Endothelial cell of umbilical vein (primary cell): ENCODE results near the gene OR52K1. TPM values are rescaled to one million over a fixed set of nuclear protein-coding genes. Genes with fewer than 3 reads are reported as not detected.

ENCODE experiments used
- BruUV-seq: library from RNA; stranded (reverse); fragments of 400-500 nt; replicated peaks from 2 replicates; lab custom pipeline; 2021; lab: Mats Ljungman, UMichigan
- CTCF ChIA-PET: fragments of 300-600, 350-600 bp; sonication (Branson Sonifier 250); formaldehyde crosslinking; loops from one replicate; lab custom pipeline; 2021; ENCODE audit warnings: antibody characterized with exemption, inconsistent platforms; lab: Charles Lee
- POLR2A ChIA-PET: fragments of 300-600, 350-600 bp; sonication (Branson Sonifier 250); formaldehyde crosslinking; loops from one replicate; lab custom pipeline; 2021; ENCODE audit warnings: antibody characterized with exemption, inconsistent platforms; lab: Charles Lee
- DNase-seq: peaks from one replicate; pipeline ENCODE4 v3.0.0-alpha.2; 2011; ENCODE audit warnings: low read depth, low spot score
- FAIRE-seq: peaks from 2 replicates; lab custom pipeline; 2011; peaks lifted over from hg19 to GRCh38; lab: Jason Lieb, UNC
- H2AFZ ChIP-seq: 2 replicates; pipeline ENCODE4 v1.6.0; 2012; ENCODE audit warnings: low read depth, low read length, control low read depth, inconsistent platforms
- H3K27ac ChIP-seq: 2 replicates; pipeline ENCODE4 v1.5.1; 2011; ENCODE audit warnings: low read depth, mild to moderate bottlenecking, control low read depth, low read length, moderate library complexity; ENCODE audit not compliant: insufficient read depth
- H3K27me3 ChIP-seq, 2 experiments: 2 replicates each; pipeline versions ENCODE4 v1.6.0 to v1.6.1; 2011; ENCODE audit warnings: low read length in 2 of 2, mixed read lengths in 1 of 2; ENCODE audit not compliant: control insufficient read depth in 2 of 2, insufficient read depth in 2 of 2
- H3K36me3 ChIP-seq, 2 experiments: 2 replicates in 1 of 2; 3 replicates in 1 of 2; pipeline ENCODE4 v1.5.1; 2011; ENCODE audit warnings: low read length in 2 of 2, mild to moderate bottlenecking in 1 of 2, moderate library complexity in 1 of 2; ENCODE audit not compliant: control insufficient read depth in 2 of 2, insufficient read depth in 2 of 2; ENCODE audit errors: extremely low read depth in 1 of 2
- H3K4me1 ChIP-seq: 3 replicates; pipeline ENCODE4 v1.5.1; 2011; ENCODE audit warnings: mild to moderate bottlenecking, low read length; ENCODE audit not compliant: control insufficient read depth, insufficient read depth; ENCODE audit errors: extremely low read depth
- H3K4me2 ChIP-seq: 2 replicates; pipeline ENCODE4 v1.6.1; 2011; ENCODE audit warnings: low read length, control low read depth, mixed read lengths; ENCODE audit not compliant: insufficient read depth
- H3K4me3 ChIP-seq, 3 experiments: fragments of 200-600 bp in 1 of 3; sonication (generic), shearing (Covaris generic) in 1 of 3; replicated peaks in 1 of 3; 2 replicates each; pipeline ENCODE4 v1.5.1; 2011 to 2016; ENCODE audit warnings: control low read depth in 3 of 3, low read length in 3 of 3, mild to moderate bottlenecking in 2 of 3, inconsistent platforms in 1 of 3, low read depth in 1 of 3, moderate library complexity in 1 of 3; ENCODE audit not compliant: insufficient read depth in 1 of 3
- H3K79me2 ChIP-seq: 2 replicates; pipeline ENCODE4 v1.6.0; 2012; ENCODE audit warnings: low read length, inconsistent platforms; ENCODE audit not compliant: control insufficient read depth, insufficient read depth
- H3K9ac ChIP-seq: replicated peaks from 2 replicates; pipeline ENCODE3; 2011; ENCODE audit warnings: low read length, control low read depth; ENCODE audit not compliant: insufficient read depth; ENCODE audit errors: extremely low read depth
- H3K9me1 ChIP-seq: replicated peaks from 3 replicates; pipeline ENCODE4 v1.6.0; 2011; ENCODE audit warnings: mild to moderate bottlenecking, low read length; ENCODE audit not compliant: control insufficient read depth, insufficient read depth; ENCODE audit errors: extremely low read depth
- H3K9me3 ChIP-seq: replicated peaks from 2 replicates; pipeline ENCODE4 v1.5.1; 2012; ENCODE audit warnings: low read length, inconsistent platforms; ENCODE audit not compliant: control insufficient read depth, insufficient read depth
- H4K20me1 ChIP-seq: replicated peaks from 2 replicates; pipeline ENCODE3; 2011; ENCODE audit warnings: mild to moderate bottlenecking, low read length; ENCODE audit not compliant: control insufficient read depth, insufficient read depth; ENCODE audit errors: extremely low read depth
- CTCF ChIP-seq, 2 donors: IDR thresholded peaks; 1 replicate in 1 of 2; 2 replicates in 1 of 2; pipeline ENCODE4 v1.5.1; 2011; ENCODE audit warnings: low read length in 2 of 2, mild to moderate bottlenecking in 2 of 2, moderate library complexity in 2 of 2, control low read depth in 1 of 2, inconsistent platforms in 1 of 2, low read depth in 1 of 2; ENCODE audit not compliant: insufficient read depth in 1 of 2; ENCODE audit errors: extremely low read depth in 1 of 2
- EZH2 ChIP-seq: IDR thresholded peaks from 2 replicates; pipeline ENCODE4 v1.6.1; 2012; ENCODE audit warnings: borderline replicate concordance, low read depth, mild to moderate bottlenecking, moderate library complexity, low read length, inconsistent platforms; ENCODE audit not compliant: severe bottlenecking
- FOS ChIP-seq: IDR thresholded peaks from 2 replicates; pipeline ENCODE4 v1.6.1; 2011; ENCODE audit warnings: mild to moderate bottlenecking, low read length, moderate library complexity, borderline replicate concordance; ENCODE audit not compliant: insufficient read depth
- GATA2 ChIP-seq: IDR thresholded peaks from 2 replicates; pipeline ENCODE4 v1.7.0; 2011; ENCODE audit warnings: low read depth, mild to moderate bottlenecking, moderate library complexity, mixed read lengths, low read length; ENCODE audit not compliant: insufficient read length, insufficient read depth
- JUN ChIP-seq: IDR thresholded peaks from 2 replicates; pipeline ENCODE4 v1.6.1; 2011; ENCODE audit warnings: borderline replicate concordance, low read depth; ENCODE audit not compliant: insufficient read length, insufficient read depth
- MAX ChIP-seq: IDR thresholded peaks from 2 replicates; pipeline ENCODE4 v1.6.1; 2011; ENCODE audit not compliant: insufficient read depth, insufficient read length
- MYC ChIP-seq: IDR thresholded peaks from one replicate; pipeline ENCODE4 v1.6.1; 2011; ENCODE audit warnings: mild to moderate bottlenecking, low read depth, low read length
- POLR2A ChIP-seq: IDR thresholded peaks from 2 replicates; pipeline ENCODE4 v1.6.1; 2012; ENCODE audit warnings: low read depth, mild to moderate bottlenecking, control low read depth, low read length
- POLR2AphosphoS5 ChIP-seq: IDR thresholded peaks from 2 replicates; pipeline ENCODE4 v1.6.1; 2012; ENCODE audit warnings: low read depth, mild to moderate bottlenecking, control low read depth, low read length, moderate library complexity; ENCODE audit not compliant: insufficient read depth
- dilution Hi-C: fragments of 300-500 bp; cut with MboI; formaldehyde crosslinking; loops from one replicate; pipeline ENCODE4 v1.15.0; 2019; ENCODE audit warnings: low sequenced_read_pairs; ENCODE audit not compliant: extremely low pct_ligation_motif_present
- intact Hi-C: fragments of 100-400 bp; cut with micrococcal nuclease; formaldehyde crosslinking; loops from one replicate; pipeline ENCODE4 v1.10.0; 2022
- polyA plus RNA-seq, 4 experiments: library from polyadenylated mRNA; depleted of rRNA in 3 of 4; stranded (reverse) in 3 of 4; unstranded in 1 of 4; fragments of >200 nt; gene quantifications; 2 replicates each; pipeline versions ENCODE4 v1.2.1 to v1.2.3, GENCODE V29; 2011 to 2012; ENCODE audit warnings: missing spikeins in 1 of 4
- total RNA-seq: library from RNA; stranded (reverse); gene quantifications from 2 replicates; pipeline ENCODE4 v1.2.3, GENCODE V29; 2021

The OR52K1 gene
- total and polyA plus RNA-seq, 2 donors (not counting 3 experiments of a cell fraction or from before 2014, with no cell fraction given): not detected

- POLR2A ChIA-PET: no interaction called here
- H2AFZ ChIP-seq: no peak overlapping the region
These were observed 18.0 kb upstream of the OR52K1 start for GRCh38 chr11:4464216-4465159.

More at GRCh38 chr11:4464216-4465159, 18.0 kb upstream of the OR52K1 start:
- no peak overlapping the region for H3K27ac ChIP-seq
- H3K79me2 ChIP-seq: no peaks in the 10 kb centered on the region
- H3K4me2 ChIP-seq: no peak overlapping the region
- H3K9me1 ChIP-seq: no peaks in the 10 kb centered on the region
- BruUV-seq: no TSS peak
- no peak overlapping the region for H3K4me3 ChIP-seq
- dilution Hi-C loops: no loop called here
- no peaks in the 10 kb centered on the region for H3K9me3 ChIP-seq
- H3K36me3 ChIP-seq: no peaks in the 10 kb centered on the region
- no peaks in the 10 kb centered on the region for H3K4me1 ChIP-seq
- H3K27me3 ChIP-seq: no peaks in the 10 kb centered on the region
- FAIRE-seq: no peak
- DNase-seq: no peak
- CTCF ChIA-PET: no interaction called here
- intact Hi-C loops: no loop called here
- TF ChIP-seq POLR2AphosphoS5 (no peak), EZH2 (no peak), GATA2 (no peak), FOS (no peak), MYC (no peak), POLR2A (no peak), CTCF (IDR thresholded peaks at IDR 0.05; ENCODE audit: extremely low read depth in 1 of 2, insufficient read depth in 1 of 2, low read depth in 1 of 2, low read length in 2 of 2) (no peak), MAX (no peak), JUN (no peak)
- no peak overlapping the region for H3K9ac ChIP-seq
- no peaks in the 10 kb centered on the region for H4K20me1 ChIP-seq
